Kidney (tissue), 14 donors: ENCODE data around the gene SORCS2. TPM values are rescaled to one million over a fixed set of nuclear protein-coding genes. Genes with fewer than 3 reads are reported as not detected.

Experiments
- DNase-seq, 5 donors: peaks; one replicate each; pipeline ENCODE4 v3.0.0-alpha.2; 2013 to 2020
- FAIRE-seq: peaks from 2 replicates; lab custom pipeline; 2012; peaks lifted over from hg19 to GRCh38; lab: Jason Lieb, UNC
- H3K27ac ChIP-seq, 2 donors: one replicate each; pipeline ENCODE4 v1.7.0; 2013; ENCODE audit warnings: low read depth in 2 of 2, low read length in 2 of 2, inconsistent platforms in 1 of 2
- H3K27me3 ChIP-seq: one replicate; pipeline ENCODE4 v1.7.1; 2013; ENCODE audit warnings: low read length, inconsistent platforms; ENCODE audit not compliant: control insufficient read depth, insufficient read depth
- H3K36me3 ChIP-seq, 3 donors: one replicate each; pipeline versions ENCODE4 v1.7.0 to v1.7.1; 2013; ENCODE audit warnings: low read length in 3 of 3, control low read depth in 1 of 3, inconsistent platforms in 1 of 3; ENCODE audit not compliant: insufficient read depth in 3 of 3, control insufficient read depth in 2 of 3
- H3K4me1 ChIP-seq, 3 donors: one replicate each; pipeline versions ENCODE4 v1.7.0 to v1.7.1; 2013; ENCODE audit warnings: low read length in 3 of 3, inconsistent platforms in 1 of 3, low read depth in 1 of 3; ENCODE audit not compliant: control insufficient read depth in 2 of 3, insufficient read depth in 2 of 3
- H3K4me3 ChIP-seq, 3 donors: one replicate each; pipeline versions ENCODE4 v1.7.0 to v1.8.1; 2013; ENCODE audit warnings: low read length in 3 of 3, control low read depth in 1 of 3, inconsistent platforms in 1 of 3
- H3K9ac ChIP-seq, 3 donors: one replicate each; pipeline versions ENCODE4 v1.7.0 to v1.7.1; 2013; ENCODE audit warnings: low read length in 3 of 3, control low read depth in 1 of 3, inconsistent platforms in 1 of 3
- H3K9me3 ChIP-seq, 3 donors: one replicate each; pipeline versions ENCODE4 v1.7.0 to v1.7.1; 2013; ENCODE audit warnings: low read length in 3 of 3, control low read depth in 1 of 3, inconsistent platforms in 1 of 3; ENCODE audit not compliant: control insufficient read depth in 2 of 3, insufficient read depth in 1 of 3
- CTCF ChIP-seq: IDR thresholded peaks from 3 replicates; pipeline ENCODE4 v1.5.1; 2012; ENCODE audit warnings: mild to moderate bottlenecking, moderate library complexity, borderline replicate concordance; ENCODE audit not compliant: insufficient read depth; ENCODE audit errors: extremely low read depth
- intact Hi-C: fragments of 100-400 bp; cut with DNase I; formaldehyde crosslinking; loops from one replicate; pipeline ENCODE4 v1.11.1; 2022
- polyA plus RNA-seq: library from polyadenylated mRNA; stranded (reverse); fragments of 350-450 nt; fragmentation: Illumina TruSeq; extraction: RNeasy Lipid Tissue Mini Kit (QIAGEN cat#74804); gene quantifications from one replicate; pipeline ENCODE4 v1.2.3, GENCODE V29; 2014; ENCODE audit warnings: low read depth, low replicate concordance; ENCODE audit not compliant: insufficient read depth
- total RNA-seq: library from RNA; stranded (reverse); fragmentation: NEBNext Ultra II Directional; extraction: Animal tissue kit (Norgen Biotek cat#: 25700); gene quantifications from one replicate; pipeline ENCODE4 v1.2.1, GENCODE V29; 2021
- donor health status: control.
- donor health status: control.
- donor health status: control.
- donor health status: control.
- donor health status: control.
- donor health status: DM: yes; HTN: yes; CAD: no.
- donor health status: Normal renal cell carcinoma (clear cell type).

Gene SORCS2
- total and polyA plus RNA-seq, 2 donors from 2014 or later: 6.1 to 9.1 TPM

GRCh38 chr4:7267829-7268228, 75.5 kb downstream of the SORCS2 start:
- no peak overlapping the region for H3K9ac ChIP-seq
- FAIRE-seq: no peak
- no peak for TF ChIP-seq CTCF
- H3K4me1 ChIP-seq: no peaks in the 10 kb centered on the region
- intact Hi-C loops: no loop called here
- H3K27me3 ChIP-seq: no peaks in the 10 kb centered on the region
- no peak overlapping the region for H3K27ac ChIP-seq
- no peak overlapping the region for H3K4me3 ChIP-seq
- no peaks in the 10 kb centered on the region for H3K9me3 ChIP-seq
- peak in 1 of 5 donors; percentile 18 for DNase-seq
- no peaks in the 10 kb centered on the region for H3K36me3 ChIP-seq

DNA sequence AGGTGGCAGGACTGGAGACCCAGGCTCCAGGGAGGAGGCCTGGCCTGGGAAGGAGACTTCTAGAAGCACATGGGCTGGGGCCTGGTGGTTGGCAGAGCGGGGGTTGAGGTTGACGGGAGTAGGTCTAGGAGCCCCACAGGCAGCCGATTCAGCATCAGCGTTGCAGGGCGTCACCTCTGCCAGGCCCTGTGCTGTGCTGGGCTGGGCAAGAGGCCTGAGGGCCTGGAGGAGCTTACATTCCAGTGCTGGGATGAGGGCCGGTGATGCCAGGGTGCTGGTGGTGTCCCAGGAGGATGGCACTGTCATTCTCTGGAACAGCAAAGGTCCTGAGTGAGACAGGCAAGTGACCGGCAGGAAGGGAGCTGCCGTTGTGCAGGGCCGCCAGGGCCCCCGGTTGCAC, 76.6 kb downstream of the SORCS2 start:
- Histone ChIP-seq H3K4me3 (no peak overlapping the region), H3K9me3 (no peaks in the 10 kb centered on the region), H3K4me1 (no peaks in the 10 kb centered on the region), H3K27me3 (no peaks in the 10 kb centered on the region), H3K36me3 (no peaks in the 10 kb centered on the region), H3K9ac (no peak overlapping the region), H3K27ac (no peak overlapping the region)
- intact Hi-C loops: no loop called here
- DNase-seq (peak in 1 of 5 donors; percentile 66), FAIRE-seq (no peak)
- TF ChIP-seq CTCF: no peak

DNA sequence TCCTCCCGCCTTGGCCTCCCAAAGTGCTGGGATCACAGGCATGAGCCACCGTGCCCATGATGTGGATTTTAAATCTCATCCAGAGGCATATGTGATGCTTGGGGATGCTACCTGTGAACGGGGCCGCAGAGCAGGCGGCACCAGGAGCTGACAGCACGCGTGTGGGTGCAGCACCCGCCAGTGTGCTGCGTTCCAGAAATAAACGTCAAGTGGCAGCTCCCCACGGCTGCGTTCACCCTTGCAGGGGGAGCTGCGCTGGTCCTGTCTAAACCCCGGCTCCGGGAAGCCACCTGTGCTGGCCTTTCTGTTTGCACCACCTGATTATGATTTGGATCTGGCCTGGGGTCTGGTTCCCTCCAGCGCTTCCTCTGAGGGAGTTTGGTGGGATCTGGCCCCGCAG, 77.8 kb downstream of the SORCS2 start:
- no peaks in the 10 kb centered on the region for H3K9me3 ChIP-seq
- no peak for TF ChIP-seq CTCF
- FAIRE-seq (no peak), DNase-seq (peak in 1 of 5 donors; percentile 43)
- intact Hi-C loops: no loop called here
- H3K9ac ChIP-seq: no peak overlapping the region
- H3K27me3 ChIP-seq: no peaks in the 10 kb centered on the region
- H3K4me1 ChIP-seq: no peaks in the 10 kb centered on the region
- H3K27ac ChIP-seq: no peak overlapping the region
- H3K36me3 ChIP-seq: no peaks in the 10 kb centered on the region
- H3K4me3 ChIP-seq: no peak overlapping the region

DNA sequence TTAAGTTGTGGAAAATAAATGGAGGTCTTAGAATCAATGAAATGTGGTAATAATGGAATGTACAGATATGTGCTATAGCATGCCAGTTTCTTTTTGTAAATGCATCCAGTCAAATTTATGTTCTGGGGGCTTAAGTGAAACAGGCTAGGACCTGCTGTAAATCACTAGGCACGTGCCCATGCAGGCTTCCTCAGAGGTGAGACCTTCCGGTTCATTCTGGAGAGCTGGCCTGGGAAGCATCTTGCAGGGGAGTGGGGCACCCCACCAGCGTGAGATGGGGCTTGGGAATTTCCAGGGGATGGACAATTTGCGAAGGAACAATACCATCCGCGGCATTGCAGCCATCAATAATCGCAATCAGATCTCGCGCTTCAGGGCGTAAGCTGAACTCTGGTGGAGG, 80.1 kb downstream of the SORCS2 start:
- Histone ChIP-seq H3K9me3 (no peaks in the 10 kb centered on the region), H3K27me3 (no peaks in the 10 kb centered on the region), H3K9ac (no peak overlapping the region), H3K4me3 (no peak overlapping the region), H3K27ac (no peak overlapping the region), H3K4me1 (no peaks in the 10 kb centered on the region), H3K36me3 (no peaks in the 10 kb centered on the region)
- FAIRE-seq (no peak), DNase-seq (peak in 1 of 5 donors; percentile 21)
- TF ChIP-seq CTCF: no peak
- intact Hi-C loops: no loop called here
